NCI-H2171 treated with DMSO at 0.1 percent for 48 hours (cell line): Measurements from ENCODE around the gene MYO10.

Experiments
- DNase-seq: peaks from one replicate; lab custom pipeline; 2025; lab: John Stamatoyannopoulos, UW

Gene MYO10

DNA sequence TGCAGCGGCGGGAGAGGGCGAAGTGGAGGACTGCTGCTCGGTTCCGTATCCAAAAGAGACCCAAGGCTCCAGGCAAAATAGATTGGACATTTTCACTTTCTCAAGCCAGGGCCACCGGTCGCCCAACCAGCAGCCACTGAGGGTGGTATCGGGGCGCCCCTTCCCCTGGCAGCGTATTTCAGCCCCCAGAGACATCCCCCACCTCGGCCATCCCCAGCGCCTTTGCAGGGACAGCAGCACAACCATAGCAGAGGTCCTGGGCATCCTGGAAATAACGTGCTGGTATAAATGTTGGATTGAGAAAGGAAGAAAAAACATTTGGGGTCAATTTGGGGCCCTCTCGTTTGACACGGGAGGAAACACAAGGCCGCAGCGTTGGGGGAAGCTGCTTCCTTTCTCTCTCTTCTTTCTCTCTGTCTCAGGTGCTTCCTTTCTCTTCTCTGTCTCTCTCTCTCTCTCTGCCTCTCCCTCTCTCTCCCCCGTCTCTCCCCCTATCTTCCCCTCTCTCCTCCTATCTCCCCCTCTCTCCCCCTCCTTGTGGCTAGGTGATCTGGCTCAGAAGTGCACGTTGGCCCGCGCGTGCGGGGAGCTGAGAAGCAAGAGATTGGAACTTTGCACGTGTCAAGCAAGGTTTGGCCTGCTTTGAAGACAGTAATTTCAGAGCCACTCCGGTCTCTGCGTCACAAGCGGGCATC lies 318.7 kb downstream of the MYO10 start:
- peak; percentile 40 for DNase-seq

DNA sequence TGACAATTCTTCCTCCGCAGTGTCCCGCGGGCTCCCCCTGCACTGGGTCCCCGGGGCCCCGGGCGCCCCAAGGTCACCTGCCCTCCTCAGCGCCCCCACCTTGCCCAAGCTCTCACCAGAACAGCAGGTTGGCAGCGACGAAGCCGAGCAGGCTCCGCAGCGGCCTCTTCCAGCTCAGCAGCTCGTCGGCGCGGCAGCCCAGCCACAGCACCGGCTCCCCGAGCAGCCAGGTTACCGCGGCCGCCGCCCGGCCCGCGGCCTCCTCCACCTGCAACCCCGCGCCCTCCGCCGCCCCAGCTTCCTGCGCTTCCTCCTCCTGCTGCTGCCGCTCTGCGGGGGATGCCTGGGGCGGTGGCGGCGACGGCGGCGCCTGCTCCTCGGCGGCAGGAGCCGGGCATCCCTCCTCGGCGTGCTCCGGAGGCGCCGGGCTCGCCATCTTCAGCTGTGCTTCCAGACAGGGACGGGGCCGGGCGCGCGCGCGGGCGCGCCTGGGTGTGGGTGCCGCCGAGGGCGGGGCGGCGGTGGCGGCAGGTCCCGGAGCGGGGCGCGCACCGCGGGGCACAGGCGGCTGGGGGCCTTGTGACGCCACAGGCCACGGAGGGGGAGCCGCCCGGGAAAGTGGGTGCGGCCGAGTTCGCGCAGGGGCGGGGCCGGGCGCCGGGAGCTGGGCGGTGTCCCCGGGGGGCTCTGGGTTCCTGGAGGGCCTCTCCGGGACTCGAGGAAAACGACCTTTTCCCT lies 319.4 kb downstream of the MYO10 start, which contains the start of gene RETREG1:
TSS of gene RETREG1 (minus strand) at position 462 of the 738 bp plus-strand sequence. CDS start at position 436, 26 bp downstream.
- DNase-seq: peak; percentile 70

DNA sequence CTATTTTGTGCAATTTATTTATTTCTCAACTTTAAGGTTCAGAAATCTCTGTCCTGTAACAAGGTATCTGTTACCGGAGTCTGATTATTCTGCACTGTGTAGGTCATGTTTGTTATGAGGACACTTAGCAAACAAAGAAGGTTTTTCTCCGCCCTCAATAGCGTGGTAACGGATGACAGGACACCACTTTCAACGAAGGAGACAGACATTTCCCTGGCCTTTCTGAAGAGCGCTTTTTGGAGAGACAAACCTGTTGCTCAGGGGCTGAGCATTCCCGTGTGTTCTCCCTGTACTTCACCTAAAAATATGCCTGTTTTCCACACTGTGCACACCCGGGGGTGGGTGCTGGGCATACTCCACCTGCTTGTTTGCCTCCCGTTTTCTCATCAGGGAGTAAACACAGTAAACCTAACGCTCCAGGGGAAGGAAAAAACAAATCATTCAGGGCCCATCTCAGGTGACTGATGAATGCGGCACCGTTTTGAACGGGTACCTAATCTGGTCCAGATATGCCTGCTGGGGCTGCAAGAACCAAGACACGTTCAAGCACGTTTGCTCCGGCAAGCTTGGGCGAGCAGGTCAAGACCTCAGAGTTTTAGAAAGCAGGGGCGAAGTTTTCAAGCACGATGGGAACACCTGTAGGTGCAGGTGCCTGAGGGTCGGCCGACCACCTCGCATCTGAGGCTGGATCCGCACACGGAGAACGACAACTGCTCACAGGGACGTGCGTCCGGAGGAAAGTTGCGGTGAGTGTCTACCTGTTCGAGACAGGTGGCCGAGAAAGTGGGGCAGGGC lies 320.1 kb downstream of the MYO10 start:
- peak; percentile 43 for DNase-seq

DNA sequence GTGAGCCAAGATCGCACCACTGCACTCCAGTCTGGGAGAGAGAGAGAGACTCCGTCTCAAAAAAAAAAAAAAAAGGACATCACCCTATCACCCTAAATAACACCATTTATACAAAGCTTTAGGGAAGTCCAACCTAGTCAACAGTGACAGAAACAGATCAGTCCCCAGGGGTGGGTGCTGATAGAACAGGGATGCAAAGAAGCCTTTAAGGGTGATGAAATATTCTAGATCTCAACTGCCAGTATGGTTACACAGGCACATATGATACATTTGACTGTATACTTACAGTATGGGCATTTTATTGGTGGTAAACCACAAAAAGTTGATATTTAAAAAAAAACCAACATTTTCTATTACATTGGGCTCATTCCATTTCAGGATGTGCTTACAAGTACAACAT lies 324.1 kb downstream of the MYO10 start:
- DNase-seq: no peak
